AG04450 (cell line): Measurements from ENCODE around the gene SH3RF3. TPM values are rescaled to one million over a fixed set of nuclear protein-coding genes. Genes with fewer than 3 reads are reported as not detected.

Experiments
- CTCF ChIA-PET: fragments of 300-600, 350-600 bp; formaldehyde crosslinking; extraction: SDS; loops from one replicate; lab custom pipeline; 2022; ENCODE audit warnings: antibody characterized with exemption, inconsistent platforms; lab: Charles Lee
- POLR2A ChIA-PET: fragments of 350-600 bp; formaldehyde crosslinking; extraction: SDS; loops from one replicate; lab custom pipeline; 2021; ENCODE audit warnings: antibody characterized with exemption, inconsistent platforms; lab: Yijun Ruan, JAX
- DNase-seq: peaks from one replicate; pipeline ENCODE4 v3.0.0-alpha.2; 2011; ENCODE audit warnings: low read depth, low spot score
- H3K27ac ChIP-seq: one replicate; pipeline ENCODE4 v1.5.1; 2012; ENCODE audit warnings: low read depth, low read length, control low read depth
- H3K27me3 ChIP-seq: one replicate; pipeline ENCODE4 v1.6.0; 2012; ENCODE audit warnings: low read length; ENCODE audit not compliant: control insufficient read depth, insufficient read depth
- H3K4me3 ChIP-seq: 2 replicates; pipeline ENCODE4 v1.5.1; 2011; ENCODE audit warnings: mild to moderate bottlenecking, low read depth, low read length, control low read depth
- H3K9me3 ChIP-seq: 2 replicates; pipeline ENCODE4 v1.5.1; 2012; ENCODE audit warnings: low read length; ENCODE audit not compliant: control insufficient read depth, insufficient read depth
- polyA plus RNA-seq: library from polyadenylated mRNA; depleted of rRNA; stranded (reverse); fragments of >200 nt; gene quantifications from 2 replicates; pipeline ENCODE4 v1.2.3, GENCODE V29; 2011
- TF ChIP-seq, protein P1 (sequence below): IDR thresholded peaks from 2 replicates; pipeline ENCODE4 v1.5.1; 2011; ENCODE audit warnings: low read depth, low read length, control low read depth, inconsistent platforms

Gene SH3RF3
- polyA plus RNA-seq, 1 experiment, result 5.7 TPM

DNA sequence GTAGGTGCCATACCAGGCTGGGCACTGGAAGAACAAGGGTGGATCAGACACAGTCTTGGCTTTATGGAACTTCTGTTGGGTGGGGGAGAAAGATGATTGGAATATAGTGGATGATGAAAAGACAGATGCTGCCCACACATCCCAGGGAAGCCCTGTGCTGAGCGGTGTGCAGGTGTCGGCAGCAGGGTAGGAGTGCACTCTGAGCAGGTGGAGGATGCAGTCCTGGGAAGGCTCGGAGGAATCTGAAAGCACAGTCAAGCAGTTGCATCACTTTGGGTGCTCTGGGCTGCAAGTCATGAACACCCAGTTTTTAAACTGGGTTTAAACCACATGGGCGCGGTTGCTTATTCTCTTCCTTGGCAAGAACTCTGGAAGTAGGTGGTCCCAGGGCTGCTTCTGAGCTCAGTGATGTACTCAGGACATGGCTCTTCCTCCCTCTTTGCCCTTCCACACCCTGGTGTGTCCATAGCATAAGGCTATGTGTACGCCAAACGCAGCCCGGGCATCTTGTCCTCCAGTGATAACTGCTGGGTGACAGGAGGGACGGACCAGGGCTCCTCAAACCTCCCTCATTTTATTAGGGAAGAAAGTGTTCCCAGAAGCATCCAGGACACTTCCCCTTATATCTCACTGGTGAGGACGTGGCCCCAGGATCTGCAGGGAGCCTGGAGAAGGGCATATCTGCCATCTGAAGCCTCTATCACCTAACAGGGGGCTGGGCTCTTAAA lies 84.0 kb downstream of the SH3RF3 start:
- no peak overlapping the region for H3K4me3 ChIP-seq
- TF ChIP-seq, protein P1, sequence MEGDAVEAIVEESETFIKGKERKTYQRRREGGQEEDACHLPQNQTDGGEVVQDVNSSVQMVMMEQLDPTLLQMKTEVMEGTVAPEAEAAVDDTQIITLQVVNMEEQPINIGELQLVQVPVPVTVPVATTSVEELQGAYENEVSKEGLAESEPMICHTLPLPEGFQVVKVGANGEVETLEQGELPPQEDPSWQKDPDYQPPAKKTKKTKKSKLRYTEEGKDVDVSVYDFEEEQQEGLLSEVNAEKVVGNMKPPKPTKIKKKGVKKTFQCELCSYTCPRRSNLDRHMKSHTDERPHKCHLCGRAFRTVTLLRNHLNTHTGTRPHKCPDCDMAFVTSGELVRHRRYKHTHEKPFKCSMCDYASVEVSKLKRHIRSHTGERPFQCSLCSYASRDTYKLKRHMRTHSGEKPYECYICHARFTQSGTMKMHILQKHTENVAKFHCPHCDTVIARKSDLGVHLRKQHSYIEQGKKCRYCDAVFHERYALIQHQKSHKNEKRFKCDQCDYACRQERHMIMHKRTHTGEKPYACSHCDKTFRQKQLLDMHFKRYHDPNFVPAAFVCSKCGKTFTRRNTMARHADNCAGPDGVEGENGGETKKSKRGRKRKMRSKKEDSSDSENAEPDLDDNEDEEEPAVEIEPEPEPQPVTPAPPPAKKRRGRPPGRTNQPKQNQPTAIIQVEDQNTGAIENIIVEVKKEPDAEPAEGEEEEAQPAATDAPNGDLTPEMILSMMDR, result no peak
- POLR2A ChIA-PET, result no interaction called here
- H3K27me3 ChIP-seq, result no peaks in the 10 kb centered on the region
- no peak overlapping the region for H3K27ac ChIP-seq
- CTCF ChIA-PET, result no interaction called here
- H3K9me3 ChIP-seq, result peaks cover 3% of the 10 kb centered on the region; the same call in 1 of the 2 replicates
- DNase-seq, result no peak

DNA sequence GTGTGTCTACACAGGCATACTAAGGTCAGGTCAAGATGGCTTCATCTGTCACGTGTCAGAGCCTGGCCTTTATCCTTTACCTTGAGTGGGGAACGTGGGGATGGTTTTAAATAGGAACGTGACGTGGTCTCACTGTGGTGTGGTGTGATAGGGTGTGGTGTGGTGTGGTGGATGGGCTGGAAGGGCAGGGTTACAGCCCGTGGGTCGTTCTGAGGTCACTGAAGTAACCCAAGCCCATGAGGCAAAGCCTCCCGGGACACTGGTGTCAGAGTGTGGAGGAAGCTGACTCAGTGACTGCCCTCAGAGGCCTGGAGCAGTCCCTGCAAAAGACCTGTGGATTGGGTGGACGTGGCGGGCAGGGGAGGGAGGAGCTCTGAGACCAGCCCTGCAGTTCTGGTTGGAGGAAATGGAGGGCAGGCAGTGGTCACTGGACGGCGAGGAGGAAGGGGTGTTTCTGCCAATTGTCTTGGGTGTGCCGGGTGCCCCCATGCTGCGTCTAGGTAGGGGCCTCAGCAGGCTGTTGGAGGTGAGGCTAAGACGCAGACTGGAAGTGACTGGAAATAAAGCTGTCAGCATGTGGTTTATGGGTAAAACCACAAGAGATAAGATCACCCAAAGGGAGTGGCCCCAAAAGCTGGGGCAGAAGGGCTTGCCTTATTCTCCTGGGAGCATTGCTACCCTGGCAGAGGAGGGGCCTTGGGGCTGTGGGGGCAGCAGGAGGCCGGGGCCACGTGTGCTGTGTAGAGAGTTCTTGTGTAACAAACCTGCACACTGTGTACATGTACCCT lies 84.8 kb downstream of the SH3RF3 start:
- CTCF ChIA-PET, result no interaction called here
- Histone ChIP-seq H3K27ac (no peak overlapping the region), H3K4me3 (no peak overlapping the region), H3K9me3 (no peaks in the 10 kb centered on the region), H3K27me3 (no peaks in the 10 kb centered on the region)
- POLR2A ChIA-PET, result no interaction called here
- TF ChIP-seq, protein P1, result no peak
- no peak for DNase-seq

DNA sequence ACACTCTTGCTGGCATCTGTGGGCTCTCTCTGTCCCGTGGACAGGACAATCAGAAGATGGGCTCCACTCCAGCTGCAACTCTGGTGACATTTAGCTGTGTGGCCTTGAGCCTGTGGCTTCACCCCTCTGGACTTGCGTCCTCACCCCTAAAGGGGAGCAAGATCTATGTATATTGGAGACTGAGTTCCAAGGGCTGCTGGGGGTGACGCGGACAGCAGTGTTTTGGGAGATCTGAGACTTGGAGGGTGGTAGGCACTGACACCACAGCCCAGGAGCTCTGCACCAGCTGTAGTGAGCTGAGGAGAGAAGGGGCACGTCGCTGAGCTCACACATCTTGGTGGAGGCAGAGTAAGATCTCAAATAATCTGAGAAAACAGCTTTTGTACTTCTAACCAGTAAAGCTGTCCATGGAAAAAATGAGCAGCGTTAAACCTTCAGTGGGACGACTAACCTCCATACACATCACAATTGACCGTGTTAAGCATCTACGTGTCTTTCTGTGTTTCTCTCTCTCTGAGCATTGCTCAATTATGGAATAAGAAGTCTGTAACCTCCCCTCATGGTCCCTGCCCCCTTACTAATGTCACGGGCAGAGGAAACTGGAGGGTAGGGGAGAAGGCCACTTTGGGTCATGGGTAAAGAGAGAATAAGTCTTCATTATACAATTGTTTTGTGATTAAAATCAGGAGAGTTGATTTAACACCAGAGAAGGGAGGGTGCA lies 85.8 kb downstream of the SH3RF3 start:
- H3K27ac ChIP-seq, result no peak overlapping the region
- ChIA-PET CTCF (no interaction called here), POLR2A (no interaction called here)
- no peaks in the 10 kb centered on the region for H3K9me3 ChIP-seq
- H3K4me3 ChIP-seq, result no peak overlapping the region
- no peak for DNase-seq
- TF ChIP-seq, protein P1, result no peak
- no peaks in the 10 kb centered on the region for H3K27me3 ChIP-seq

DNA sequence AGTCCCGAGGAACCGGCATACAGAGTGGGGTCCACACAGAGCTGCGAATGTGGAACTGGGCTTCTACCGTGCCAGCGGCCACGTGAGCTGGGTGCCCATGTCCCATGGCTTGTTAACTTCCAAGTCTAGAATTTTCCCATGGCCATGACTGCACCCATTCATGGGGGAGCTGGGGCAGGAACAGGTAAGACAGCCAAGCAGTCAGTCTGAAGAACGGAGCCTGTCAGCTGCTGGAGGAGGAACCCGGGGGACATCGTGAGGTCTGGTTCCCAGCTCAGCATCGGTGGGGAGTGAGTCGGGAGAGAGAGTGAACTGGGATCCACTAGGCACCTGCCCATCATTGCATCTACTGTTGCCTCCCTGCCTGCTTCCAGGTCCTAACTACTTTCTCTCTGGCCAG lies 86.9 kb downstream of the SH3RF3 start:
- no peaks in the 10 kb centered on the region for H3K9me3 ChIP-seq
- CTCF ChIA-PET, result no interaction called here
- POLR2A ChIA-PET, result no interaction called here
- no peak overlapping the region for H3K4me3 ChIP-seq
- no peaks in the 10 kb centered on the region for H3K27me3 ChIP-seq
- no peak for DNase-seq
- TF ChIP-seq, protein P1, result no peak
- no peak overlapping the region for H3K27ac ChIP-seq
